GM21360 (cell line): ENCODE data around the gene NOTO.

Experiments
- ATAC-seq: cut with Tn5 transposase; IDR thresholded peaks from one replicate; pipeline ENCODE4 v1.9.1; 2021; ENCODE audit warnings: mild to moderate bottlenecking, moderate library complexity; ENCODE audit not compliant: unreplicated experiment

NOTO gene

GRCh38 chr2:73255907-73256617, 53.7 kb downstream of the NOTO start:
- ATAC-seq, result no peak

GRCh38 chr2:73256618-73256922, 54.2 kb downstream of the NOTO start:
- no peak for ATAC-seq

GRCh38 chr2:73257021-73257420, 54.6 kb downstream of the NOTO start:
- no peak for ATAC-seq

- no peak for ATAC-seq
These were observed 55.2 kb downstream of the NOTO start for GRCh38 chr2:73257425-73258125.

GRCh38 chr2:73258186-73258912, 56.0 kb downstream of the NOTO start:
- ATAC-seq, result no peak

- ATAC-seq, result no peak
These were observed 56.5 kb downstream of the NOTO start for GRCh38 chr2:73258913-73259215.

GRCh38 chr2:73259276-73259675, 56.9 kb downstream of the NOTO start:
- no peak for ATAC-seq

- no peak for ATAC-seq
These were observed 57.4 kb downstream of the NOTO start for GRCh38 chr2:73259704-73260337.

GRCh38 chr2:73260338-73260984, 58.1 kb downstream of the NOTO start:
- no peak for ATAC-seq
